Retinal pigment epithelial cell (primary cell): ENCODE data around the gene DNAH5.
"Not testable (repeated sequence)": the region's sequence is repeated elsewhere in the genome, so short reads cannot be mapped to it uniquely, and the experiment has no call there.

Source experiments
- DNase-seq: peaks from one replicate; pipeline ENCODE4 v3.0.0-alpha.2; 2010; ENCODE audit warnings: low read depth
- H3K4me3 ChIP-seq: 2 replicates; pipeline ENCODE4 v1.5.1; 2011; ENCODE audit warnings: mild to moderate bottlenecking, low read length, control low read depth, moderate library complexity
- CTCF ChIP-seq: conservative IDR thresholded peaks from 2 replicates; pipeline ENCODE4 v1.5.1; 2011; ENCODE audit warnings: low read depth, low read length, control low read depth, inconsistent platforms

The DNAH5 gene

GRCh38 chr5:13809921-13810320 is 134.6 kb downstream of the DNAH5 start:
- no peak for DNase-seq
- H3K4me3 ChIP-seq: no peak overlapping the region

GRCh38 chr5:13804336-13804735 is 140.2 kb downstream of the DNAH5 start:
- DNase-seq: no peak
- no peak for TF ChIP-seq CTCF
- H3K4me3 ChIP-seq: no peak overlapping the region

More at GRCh38 chr5:13809921-13810320, 134.6 kb downstream of the DNAH5 start:
- TF ChIP-seq CTCF: no peak

- not testable (repeated sequence) for DNase-seq, H3K4me3 ChIP-seq
Measured at GRCh38 chr5:13798569-13798968, 145.9 kb downstream of the DNAH5 start.

- no peak overlapping the region for H3K4me3 ChIP-seq
- no peak for DNase-seq
- TF ChIP-seq CTCF: no peak
Measured at GRCh38 chr5:13785781-13786415, 158.6 kb downstream of the DNAH5 start.

GRCh38 chr5:13783726-13784125 is 160.8 kb downstream of the DNAH5 start:
- no peak for TF ChIP-seq CTCF
- no peak for DNase-seq
- no peak overlapping the region for H3K4me3 ChIP-seq

- DNase-seq: no peak
- H3K4me3 ChIP-seq: no peak overlapping the region
- no peak for TF ChIP-seq CTCF
Measured at GRCh38 chr5:13780081-13780480, 164.4 kb downstream of the DNAH5 start.

- no peak overlapping the region for H3K4me3 ChIP-seq
- no peak for TF ChIP-seq CTCF
- DNase-seq: no peak
Measured at GRCh38 chr5:13773649-13774048, 170.8 kb downstream of the DNAH5 start.
